HG02973 (cell line): ENCODE measurements around the gene FBXO2.

Experiments
- ATAC-seq: cut with Tn5 transposase; IDR thresholded peaks from one replicate; pipeline ENCODE4 v1.9.1; 2021; ENCODE audit warnings: moderate library complexity; ENCODE audit not compliant: unreplicated experiment

Gene FBXO2

GRCh38 chr1:11682799-11683198 lies 28.6 kb upstream of the FBXO2 start:
- ATAC-seq, result no peak

GRCh38 chr1:11682287-11682771 lies 28.1 kb upstream of the FBXO2 start:
- ATAC-seq, result no peak

GRCh38 chr1:11681071-11681771 lies 27.0 kb upstream of the FBXO2 start, which contains the start of gene MAD2L2:
MAD2L2 (minus strand) TSS chr1:11681148; CDS start chr1:11680601, 547 bp downstream.
- peak; percentile 78 for ATAC-seq

GRCh38 chr1:11680270-11681070 lies 26.2 kb upstream of the FBXO2 start:
- ATAC-seq, result peak; percentile 24

- no peak for ATAC-seq
Measured at GRCh38 chr1:11678442-11678841, 24.2 kb upstream of the FBXO2 start.

- no peak for ATAC-seq
Measured at GRCh38 chr1:11676386-11677103, 22.3 kb upstream of the FBXO2 start.

GRCh38 chr1:11675325-11675724 lies 21.1 kb upstream of the FBXO2 start:
- no peak for ATAC-seq

GRCh38 chr1:11674488-11674887 lies 20.3 kb upstream of the FBXO2 start:
- no peak for ATAC-seq

GRCh38 chr1:11673089-11673769 lies 19.0 kb upstream of the FBXO2 start:
- ATAC-seq, result no peak

GRCh38 chr1:11671544-11672286 lies 17.5 kb upstream of the FBXO2 start:
- ATAC-seq, result no peak

- ATAC-seq, result no peak
Measured at GRCh38 chr1:11671205-11671543, 16.9 kb upstream of the FBXO2 start.

GRCh38 chr1:11670747-11671146 lies 16.5 kb upstream of the FBXO2 start:
- ATAC-seq, result no peak

GRCh38 chr1:11668516-11668915 lies 14.3 kb upstream of the FBXO2 start:
- ATAC-seq, result no peak

- ATAC-seq, result peak; percentile 46
Measured at GRCh38 chr1:11664336-11665065, 10.3 kb upstream of the FBXO2 start.

- no peak for ATAC-seq
Measured at GRCh38 chr1:11661103-11661502, 6.9 kb upstream of the FBXO2 start.

GRCh38 chr1:11659748-11660147 lies 5.5 kb upstream of the FBXO2 start:
- ATAC-seq, result no peak

GRCh38 chr1:11658542-11658941 lies 4.3 kb upstream of the FBXO2 start:
- ATAC-seq, result no peak

- ATAC-seq, result no peak
Measured at GRCh38 chr1:11657654-11658053, 3.4 kb upstream of the FBXO2 start.

GRCh38 chr1:11654939-11655808 lies 945 bp upstream of the FBXO2 start:
- no peak for ATAC-seq
